ENCODE measurements around the gene HIPK4.

The HIPK4 gene

GRCh38 chr19:40356681-40357595 lies 33.0 kb downstream of the HIPK4 start:
- TF ChIP-seq ZNF8 (CRISPR knock-in tag; IDR thresholded peaks at IDR 0.05): no peak
- TF ChIP-seq, protein P1, sequence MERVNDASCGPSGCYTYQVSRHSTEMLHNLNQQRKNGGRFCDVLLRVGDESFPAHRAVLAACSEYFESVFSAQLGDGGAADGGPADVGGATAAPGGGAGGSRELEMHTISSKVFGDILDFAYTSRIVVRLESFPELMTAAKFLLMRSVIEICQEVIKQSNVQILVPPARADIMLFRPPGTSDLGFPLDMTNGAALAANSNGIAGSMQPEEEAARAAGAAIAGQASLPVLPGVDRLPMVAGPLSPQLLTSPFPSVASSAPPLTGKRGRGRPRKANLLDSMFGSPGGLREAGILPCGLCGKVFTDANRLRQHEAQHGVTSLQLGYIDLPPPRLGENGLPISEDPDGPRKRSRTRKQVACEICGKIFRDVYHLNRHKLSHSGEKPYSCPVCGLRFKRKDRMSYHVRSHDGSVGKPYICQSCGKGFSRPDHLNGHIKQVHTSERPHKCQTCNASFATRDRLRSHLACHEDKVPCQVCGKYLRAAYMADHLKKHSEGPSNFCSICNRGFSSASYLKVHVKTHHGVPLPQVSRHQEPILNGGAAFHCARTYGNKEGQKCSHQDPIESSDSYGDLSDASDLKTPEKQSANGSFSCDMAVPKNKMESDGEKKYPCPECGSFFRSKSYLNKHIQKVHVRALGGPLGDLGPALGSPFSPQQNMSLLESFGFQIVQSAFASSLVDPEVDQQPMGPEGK (CRISPR knock-in tag; IDR thresholded peaks at IDR 0.05; ENCODE audit: borderline replicate concordance): no peak
- TF ChIP-seq, protein P2, sequence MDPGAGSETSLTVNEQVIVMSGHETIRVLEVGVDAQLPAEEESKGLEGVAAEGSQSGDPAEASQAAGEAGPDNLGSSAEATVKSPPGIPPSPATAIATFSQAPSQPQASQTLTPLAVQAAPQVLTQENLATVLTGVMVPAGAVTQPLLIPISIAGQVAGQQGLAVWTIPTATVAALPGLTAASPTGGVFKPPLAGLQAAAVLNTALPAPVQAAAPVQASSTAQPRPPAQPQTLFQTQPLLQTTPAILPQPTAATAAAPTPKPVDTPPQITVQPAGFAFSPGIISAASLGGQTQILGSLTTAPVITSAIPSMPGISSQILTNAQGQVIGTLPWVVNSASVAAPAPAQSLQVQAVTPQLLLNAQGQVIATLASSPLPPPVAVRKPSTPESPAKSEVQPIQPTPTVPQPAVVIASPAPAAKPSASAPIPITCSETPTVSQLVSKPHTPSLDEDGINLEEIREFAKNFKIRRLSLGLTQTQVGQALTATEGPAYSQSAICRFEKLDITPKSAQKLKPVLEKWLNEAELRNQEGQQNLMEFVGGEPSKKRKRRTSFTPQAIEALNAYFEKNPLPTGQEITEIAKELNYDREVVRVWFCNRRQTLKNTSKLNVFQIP (CRISPR knock-in tag; IDR thresholded peaks at IDR 0.05; ENCODE audit: borderline replicate concordance, low read depth): no peak
- no peak for TF ChIP-seq TOX (CRISPR knock-in tag; IDR thresholded peaks at IDR 0.05; ENCODE audit: borderline replicate concordance)
- no peak for TF ChIP-seq ZNF565 (CRISPR knock-in tag; conservative IDR thresholded peaks at IDR 0.05; ENCODE audit: low read depth)
- no peak for TF ChIP-seq ISL1 (CRISPR knock-in tag; IDR thresholded peaks at IDR 0.05)
- no peak for TF ChIP-seq ZNF70 (CRISPR knock-in tag; IDR thresholded peaks at IDR 0.05)
- no peak for TF ChIP-seq ZFP3 (CRISPR knock-in tag; IDR thresholded peaks at IDR 0.05)
- no peak for TF ChIP-seq TSHZ2 (CRISPR knock-in tag; IDR thresholded peaks at IDR 0.05)
- TF ChIP-seq BACH2 (CRISPR knock-in tag; IDR thresholded peaks at IDR 0.05; ENCODE audit: borderline replicate concordance): no peak
- no peak for TF ChIP-seq ZFP30 (CRISPR knock-in tag; IDR thresholded peaks at IDR 0.05)
- no peak for TF ChIP-seq CSDC2 (CRISPR knock-in tag; IDR thresholded peaks at IDR 0.05)
- no peak for TF ChIP-seq ZC3H10 (CRISPR knock-in tag; IDR thresholded peaks at IDR 0.05)
- no peak for TF ChIP-seq GLIS3 (CRISPR knock-in tag; IDR thresholded peaks at IDR 0.05)
- no peak for TF ChIP-seq SNAI2 (CRISPR knock-in tag; IDR thresholded peaks at IDR 0.05)
- TF ChIP-seq PPARA (CRISPR knock-in tag; IDR thresholded peaks at IDR 0.05; ENCODE audit: borderline replicate concordance): no peak

DNA sequence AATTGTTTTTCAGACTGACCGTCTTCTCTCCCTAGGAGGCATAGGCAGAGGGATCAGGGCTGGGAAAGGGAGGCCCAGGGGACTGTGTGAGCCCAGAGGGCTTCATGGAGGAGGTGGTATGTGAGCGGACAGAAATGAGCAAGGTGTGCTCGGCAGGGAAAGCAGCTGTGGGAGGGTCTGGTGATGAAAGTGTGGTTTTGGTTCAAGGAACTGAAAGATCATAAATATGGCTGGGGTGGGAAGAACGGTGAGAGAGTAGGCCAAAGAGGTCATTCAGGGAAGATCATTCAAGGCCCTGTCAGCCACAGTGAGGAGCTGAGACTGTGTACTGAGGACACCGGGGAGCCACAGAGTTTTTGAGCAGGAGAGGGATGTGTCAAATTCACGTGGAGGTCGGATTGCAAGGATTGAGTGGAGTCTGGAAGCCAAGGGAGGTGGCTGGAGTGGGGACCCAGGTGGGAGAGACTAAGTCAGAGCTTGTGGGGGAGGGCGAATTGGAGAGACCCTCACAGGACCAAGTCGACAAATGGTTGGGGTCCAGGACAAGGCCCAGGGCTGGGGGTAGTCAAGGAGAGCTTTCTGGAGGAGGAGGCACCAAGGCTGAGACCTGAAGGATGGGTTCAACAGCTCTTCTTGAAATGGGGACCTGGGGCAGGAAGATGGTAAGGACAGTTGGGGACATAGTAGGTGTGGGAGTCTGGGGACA lies 33.9 kb downstream of the HIPK4 start:
- TF ChIP-seq ZNF565 (CRISPR knock-in tag; conservative IDR thresholded peaks at IDR 0.05; ENCODE audit: low read depth): no peak
- no peak for TF ChIP-seq TOX (CRISPR knock-in tag; IDR thresholded peaks at IDR 0.05; ENCODE audit: borderline replicate concordance)
- no peak for TF ChIP-seq BACH2 (CRISPR knock-in tag; IDR thresholded peaks at IDR 0.05; ENCODE audit: borderline replicate concordance)
- no peak for TF ChIP-seq ZFP3 (CRISPR knock-in tag; IDR thresholded peaks at IDR 0.05)
- no peak for TF ChIP-seq ZFP30 (CRISPR knock-in tag; IDR thresholded peaks at IDR 0.05)
- no peak for TF ChIP-seq ARNTL (CRISPR knock-in tag; IDR thresholded peaks at IDR 0.05; ENCODE audit: borderline replicate concordance, low read depth)
- TF ChIP-seq, protein P3, sequence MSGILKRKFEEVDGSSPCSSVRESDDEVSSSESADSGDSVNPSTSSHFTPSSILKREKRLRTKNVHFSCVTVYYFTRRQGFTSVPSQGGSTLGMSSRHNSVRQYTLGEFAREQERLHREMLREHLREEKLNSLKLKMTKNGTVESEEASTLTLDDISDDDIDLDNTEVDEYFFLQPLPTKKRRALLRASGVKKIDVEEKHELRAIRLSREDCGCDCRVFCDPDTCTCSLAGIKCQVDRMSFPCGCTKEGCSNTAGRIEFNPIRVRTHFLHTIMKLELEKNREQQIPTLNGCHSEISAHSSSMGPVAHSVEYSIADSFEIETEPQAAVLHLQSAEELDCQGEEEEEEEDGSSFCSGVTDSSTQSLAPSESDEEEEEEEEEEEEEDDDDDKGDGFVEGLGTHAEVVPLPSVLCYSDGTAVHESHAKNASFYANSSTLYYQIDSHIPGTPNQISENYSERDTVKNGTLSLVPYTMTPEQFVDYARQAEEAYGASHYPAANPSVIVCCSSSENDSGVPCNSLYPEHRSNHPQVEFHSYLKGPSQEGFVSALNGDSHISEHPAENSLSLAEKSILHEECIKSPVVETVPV (CRISPR knock-in tag; IDR thresholded peaks at IDR 0.05): no peak
- no peak for TF ChIP-seq ISL1 (CRISPR knock-in tag; IDR thresholded peaks at IDR 0.05)
- no peak for TF ChIP-seq OSR1 (CRISPR knock-in tag; IDR thresholded peaks at IDR 0.05)
- no peak for TF ChIP-seq ZNF8 (CRISPR knock-in tag; IDR thresholded peaks at IDR 0.05)
- TF ChIP-seq, protein P2 (CRISPR knock-in tag; IDR thresholded peaks at IDR 0.05; ENCODE audit: borderline replicate concordance, low read depth): no peak
- TF ChIP-seq, protein P1 (CRISPR knock-in tag; IDR thresholded peaks at IDR 0.05; ENCODE audit: borderline replicate concordance): no peak
- no peak for TF ChIP-seq RARB (CRISPR knock-in tag; IDR thresholded peaks at IDR 0.05)
- TF ChIP-seq ZNF70 (CRISPR knock-in tag; IDR thresholded peaks at IDR 0.05): no peak
- TF ChIP-seq PPARA (CRISPR knock-in tag; IDR thresholded peaks at IDR 0.05; ENCODE audit: borderline replicate concordance): no peak
- TF ChIP-seq ZC3H10 (CRISPR knock-in tag; IDR thresholded peaks at IDR 0.05): no peak
- no peak for TF ChIP-seq TCF4 (CRISPR knock-in tag; IDR thresholded peaks at IDR 0.05; ENCODE audit: borderline replicate concordance)
- no peak for TF ChIP-seq ESRRG (CRISPR knock-in tag; IDR thresholded peaks at IDR 0.05)
- TF ChIP-seq CSDC2 (CRISPR knock-in tag; IDR thresholded peaks at IDR 0.05): no peak
- TF ChIP-seq, protein P4, sequence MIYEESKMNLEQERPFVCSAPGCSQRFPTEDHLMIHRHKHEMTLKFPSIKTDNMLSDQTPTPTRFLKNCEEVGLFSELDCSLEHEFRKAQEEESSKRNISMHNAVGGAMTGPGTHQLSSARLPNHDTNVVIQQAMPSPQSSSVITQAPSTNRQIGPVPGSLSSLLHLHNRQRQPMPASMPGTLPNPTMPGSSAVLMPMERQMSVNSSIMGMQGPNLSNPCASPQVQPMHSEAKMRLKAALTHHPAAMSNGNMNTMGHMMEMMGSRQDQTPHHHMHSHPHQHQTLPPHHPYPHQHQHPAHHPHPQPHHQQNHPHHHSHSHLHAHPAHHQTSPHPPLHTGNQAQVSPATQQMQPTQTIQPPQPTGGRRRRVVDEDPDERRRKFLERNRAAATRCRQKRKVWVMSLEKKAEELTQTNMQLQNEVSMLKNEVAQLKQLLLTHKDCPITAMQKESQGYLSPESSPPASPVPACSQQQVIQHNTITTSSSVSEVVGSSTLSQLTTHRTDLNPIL (CRISPR knock-in tag; IDR thresholded peaks at IDR 0.05; ENCODE audit: low read depth): no peak
- ATAC-seq: no peak

More at GRCh38 chr19:40356681-40357595, 33.0 kb downstream of the HIPK4 start:
- ATAC-seq: no peak
